SK-N-MC (cell line): ENCODE measurements around the gene SEPHS2.

ENCODE experiments used
- EZH2 ChIP-seq: fragments of 200-600 bp; sonication (generic); IDR thresholded peaks from one replicate; pipeline ENCODE4 v1.6.1; 2017; ENCODE audit warnings: antibody characterized with exemption
- POLR2AphosphoS5 ChIP-seq: IDR thresholded peaks from 2 replicates; pipeline ENCODE4 v1.6.1; 2012; ENCODE audit warnings: mild to moderate bottlenecking, low read depth, low read length, borderline replicate concordance

DNA sequence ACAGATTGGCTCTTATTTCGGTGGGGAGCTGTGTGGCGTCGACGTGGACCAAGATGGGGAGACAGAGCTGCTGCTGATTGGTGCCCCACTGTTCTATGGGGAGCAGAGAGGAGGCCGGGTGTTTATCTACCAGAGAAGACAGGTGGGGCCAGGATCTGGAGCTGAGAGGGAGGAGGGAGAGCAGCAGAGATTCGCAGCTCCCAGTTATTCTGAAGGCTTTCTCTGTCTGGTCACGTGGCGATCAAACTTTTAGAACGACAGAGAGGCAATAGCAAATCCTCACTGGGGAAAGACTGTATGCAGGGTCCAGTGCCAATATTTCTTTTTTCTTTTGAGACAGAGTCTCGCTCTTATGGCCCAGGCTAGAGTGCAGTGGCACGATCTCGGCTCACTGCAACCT, 49.0 kb upstream of the SEPHS2 start:
- no peak for TF ChIP-seq EZH2
- TF ChIP-seq POLR2AphosphoS5 = no peak
